NCI-H2196 (cell line): Measurements from ENCODE around the gene NTN3.
"Not testable (repeated sequence)": the region's sequence is repeated elsewhere in the genome, so short reads cannot be mapped to it uniquely, and the experiment has no call there.

Experiments used
- DNase-seq: peaks from one replicate; lab custom pipeline; 2025; ENCODE audit not compliant: unreplicated experiment; lab: John Stamatoyannopoulos, UW

NTN3 gene

GRCh38 chr16:2471016-2471652 lies at the start of gene NTN3:
Gene NTN3, plus strand, starts transcription at chr16:2471297. Its CDS starts 405 bp downstream, at chr16:2471702.
- DNase-seq: no peak

DNA sequence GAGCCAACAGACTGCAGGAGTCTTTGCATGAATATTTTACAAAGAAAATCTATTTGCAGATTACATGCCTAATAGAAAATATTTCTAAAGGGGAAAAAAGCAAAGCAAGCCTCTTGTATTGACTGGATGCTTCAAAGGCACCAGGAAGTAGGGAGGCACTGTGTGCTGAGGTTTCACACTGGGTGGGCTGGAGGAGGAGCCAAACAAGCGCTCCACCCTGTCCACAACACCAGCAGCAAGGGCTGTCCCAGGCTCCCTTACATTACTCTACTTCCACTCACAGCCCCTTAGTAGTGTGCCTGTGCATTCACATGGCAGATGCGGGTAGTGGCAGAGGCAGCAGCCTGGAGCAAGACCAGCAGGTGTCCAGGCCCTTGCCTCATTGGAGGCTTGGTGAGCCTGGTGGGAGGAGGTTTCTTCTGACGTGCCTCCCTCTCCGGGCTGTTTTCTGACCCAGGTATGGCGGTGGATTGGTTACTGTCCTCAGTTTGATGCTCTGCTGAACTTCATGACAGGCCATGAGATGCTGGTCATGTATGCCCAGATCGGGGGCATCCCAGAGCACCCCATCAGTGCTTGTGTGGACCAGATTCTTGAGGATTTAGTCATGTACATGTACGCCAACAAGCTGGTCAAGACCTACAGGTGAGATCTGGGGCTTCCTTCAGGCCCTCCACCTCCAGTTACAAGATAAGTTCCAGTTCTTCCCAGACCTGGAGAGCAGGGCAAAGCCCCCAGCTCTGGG lies 48.8 kb upstream of the NTN3 start:
- DNase-seq: no peak

DNA sequence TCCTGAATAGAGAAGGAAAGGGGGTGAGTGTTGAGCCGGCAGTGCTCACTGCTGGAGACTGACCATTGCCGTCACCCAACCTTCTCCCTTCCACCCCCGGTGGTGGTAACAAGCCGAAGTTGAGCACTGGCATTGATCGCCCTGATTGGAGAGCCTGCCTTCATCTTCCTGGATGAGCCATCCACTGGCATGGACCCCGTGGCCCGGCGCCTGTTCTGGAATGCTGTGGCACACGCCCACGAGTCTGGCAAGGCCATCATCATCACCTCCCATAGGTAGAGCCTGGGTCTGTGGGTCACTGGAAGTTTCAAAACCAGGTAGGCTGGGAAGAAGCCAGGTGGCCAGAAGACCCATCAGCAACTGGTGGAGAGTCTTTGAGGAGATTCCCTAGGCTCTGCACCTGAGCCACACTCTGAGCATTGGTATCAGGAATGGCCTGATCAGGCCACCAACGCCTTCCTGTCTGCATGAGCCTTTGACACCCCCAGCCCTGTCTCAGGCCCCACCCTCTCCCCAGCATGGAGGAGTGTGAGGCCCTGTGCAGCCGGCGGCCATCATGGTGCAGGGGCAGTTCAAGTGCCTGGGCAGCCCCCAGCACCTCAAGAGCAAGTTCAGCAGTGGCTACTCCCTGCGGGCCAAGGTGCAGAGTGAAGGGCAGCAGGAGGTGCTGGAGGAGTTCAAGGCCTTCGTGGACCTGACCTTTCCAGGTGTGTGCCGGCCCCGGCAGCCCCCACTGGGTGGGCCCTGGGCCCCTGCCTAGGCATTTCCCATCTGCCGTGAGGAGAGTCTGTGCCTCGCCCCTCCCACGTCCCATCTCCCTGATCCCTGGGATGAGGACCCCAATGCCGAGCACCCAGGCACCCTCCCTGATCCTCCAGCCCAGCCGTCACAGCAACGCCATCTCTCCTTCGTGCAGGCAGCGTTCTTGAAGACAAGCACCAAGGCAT lies 46.8 kb upstream of the NTN3 start:
- DNase-seq: no peak

GRCh38 chr16:2425008-2425518 lies 46.0 kb upstream of the NTN3 start:
- no peak for DNase-seq

DNA sequence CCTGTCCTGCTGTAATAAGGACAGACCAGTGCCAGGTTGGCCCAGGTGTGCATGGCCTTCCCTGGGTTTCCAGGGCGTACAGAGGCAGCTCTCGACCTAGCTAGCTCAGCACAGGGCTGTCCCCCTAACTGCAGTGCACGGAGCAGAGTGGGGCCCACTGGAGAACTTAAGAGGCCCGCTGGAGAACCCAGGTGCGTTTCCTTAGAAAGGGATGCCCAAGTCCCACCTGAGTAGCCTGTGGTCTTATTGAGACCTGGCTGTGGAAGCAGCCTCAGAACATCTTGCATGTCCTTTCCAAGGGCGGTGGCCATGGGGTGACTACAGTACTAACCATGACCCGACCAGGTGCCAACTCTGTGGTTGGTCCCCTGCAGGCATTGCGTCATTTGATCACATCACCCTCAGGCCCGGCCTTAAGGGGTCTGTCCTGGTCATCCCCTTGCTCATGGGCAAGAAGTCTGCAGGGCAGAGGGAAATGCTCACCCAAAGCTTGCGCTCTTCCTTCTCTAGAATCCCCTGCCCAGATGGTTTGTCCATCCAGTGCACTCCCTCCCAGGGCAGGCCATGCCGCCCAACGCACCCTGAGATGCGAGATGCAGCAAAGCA lies 45.2 kb upstream of the NTN3 start:
- no peak for DNase-seq

- DNase-seq: no peak
Measured at GRCh38 chr16:2426941-2427361, 44.1 kb upstream of the NTN3 start.

DNA sequence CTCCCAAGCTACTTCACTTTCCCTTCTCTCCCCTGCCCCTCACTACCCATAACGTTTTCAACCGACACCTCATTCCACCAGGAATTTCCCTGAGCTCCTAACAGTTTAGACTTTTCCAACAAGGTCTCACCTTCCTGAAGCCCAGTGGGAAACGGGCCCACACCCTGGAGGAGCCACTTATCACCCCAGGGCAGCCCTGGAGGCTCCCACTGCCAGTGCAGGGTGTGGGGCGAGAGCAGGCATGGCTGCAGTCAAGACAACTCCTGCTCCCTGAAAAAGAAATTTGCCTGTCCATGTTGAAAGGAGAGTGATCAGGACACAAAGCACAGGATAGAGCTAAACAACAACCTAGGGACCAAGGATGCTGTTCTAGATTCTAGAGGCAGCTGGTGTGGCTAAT lies 43.6 kb upstream of the NTN3 start:
- DNase-seq: no peak

DNA sequence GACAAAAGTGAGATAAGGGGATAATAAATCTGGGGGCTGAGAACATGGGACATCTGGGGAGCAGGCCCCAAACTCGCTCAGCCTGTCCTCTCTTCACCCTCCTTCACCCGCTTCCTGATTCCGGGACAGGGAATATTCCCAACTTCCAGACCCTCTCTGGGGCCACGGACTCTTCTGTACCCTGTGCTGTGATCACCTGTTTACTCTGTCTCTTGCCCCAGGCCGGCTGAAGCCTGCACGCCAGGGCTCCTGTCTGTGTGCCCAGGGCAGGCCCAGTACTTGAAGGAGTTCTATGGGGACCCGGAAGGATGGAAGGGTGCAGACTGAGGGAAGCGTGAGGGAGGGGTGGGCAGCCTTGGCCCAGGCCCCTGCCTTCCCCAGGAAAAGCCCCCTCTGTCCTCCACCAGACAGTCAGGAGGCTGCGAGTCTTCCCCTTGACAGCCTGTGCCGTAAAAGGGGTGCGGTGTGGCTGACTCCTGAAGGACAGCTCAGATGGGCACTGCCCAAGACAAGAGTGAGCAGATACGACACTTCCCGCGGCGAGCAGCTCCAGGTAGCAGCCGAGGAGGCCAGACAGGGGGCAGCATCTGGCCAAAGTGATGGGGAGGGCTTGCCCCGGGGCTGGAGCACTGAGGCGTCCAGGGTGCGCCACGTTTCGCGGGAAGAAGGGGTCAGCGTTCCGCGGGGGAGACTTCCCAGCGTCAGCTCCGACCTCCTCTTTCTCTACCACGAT lies 42.9 kb upstream of the NTN3 start:
- peak; percentile 35 for DNase-seq

GRCh38 chr16:2428784-2429033 lies 42.4 kb upstream of the NTN3 start:
- no peak for DNase-seq

GRCh38 chr16:2429034-2429770 lies 41.9 kb upstream of the NTN3 start, which contains the start of gene CCNF:
Gene CCNF, plus strand, starts transcription at chr16:2429447. Its CDS starts 35 bp downstream, at chr16:2429482.
- peak; percentile 97 for DNase-seq

DNA sequence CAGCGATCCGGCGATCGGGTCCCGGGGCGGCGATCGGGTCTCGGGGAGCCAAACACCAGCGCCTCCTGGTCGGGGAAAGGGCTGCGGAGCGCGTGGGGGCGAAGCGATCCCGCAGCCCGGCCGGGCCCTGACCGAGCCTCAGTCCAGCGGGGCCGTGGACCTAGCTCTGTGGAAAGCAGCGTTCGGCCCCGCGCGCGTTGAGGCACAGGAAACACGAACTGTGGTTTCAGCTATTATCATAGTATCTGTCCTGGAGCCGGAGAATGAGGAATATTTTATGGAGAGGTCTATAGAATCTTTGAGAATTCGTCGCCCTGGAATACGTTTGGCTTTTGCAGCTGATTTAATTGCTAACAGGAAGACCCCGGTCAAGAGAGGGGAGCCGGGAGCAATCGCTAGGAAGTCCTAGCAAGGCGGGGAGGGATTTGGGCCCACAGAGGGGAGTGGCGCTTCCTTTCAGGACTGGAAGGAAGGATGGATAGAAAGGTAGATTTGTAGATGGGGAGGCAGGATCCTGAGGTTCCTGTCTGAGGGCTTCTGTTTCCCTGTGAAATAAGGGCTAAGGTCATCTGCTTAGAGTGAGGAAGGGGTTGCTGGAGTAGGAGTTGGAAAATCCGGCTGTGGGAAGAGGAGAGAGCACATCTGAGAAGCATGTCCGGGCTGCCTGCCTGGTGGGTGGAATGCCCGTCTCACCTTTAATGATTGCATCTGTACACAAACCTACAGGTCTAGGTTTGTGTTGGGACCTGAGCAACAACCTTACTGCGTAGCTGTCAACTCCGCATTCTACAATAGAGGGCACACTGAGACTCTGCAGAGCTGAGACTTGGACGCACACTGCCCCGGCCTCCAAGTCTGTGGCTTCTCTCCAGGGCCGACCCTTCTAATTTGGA lies 41.1 kb upstream of the NTN3 start:
- no peak for DNase-seq

DNA sequence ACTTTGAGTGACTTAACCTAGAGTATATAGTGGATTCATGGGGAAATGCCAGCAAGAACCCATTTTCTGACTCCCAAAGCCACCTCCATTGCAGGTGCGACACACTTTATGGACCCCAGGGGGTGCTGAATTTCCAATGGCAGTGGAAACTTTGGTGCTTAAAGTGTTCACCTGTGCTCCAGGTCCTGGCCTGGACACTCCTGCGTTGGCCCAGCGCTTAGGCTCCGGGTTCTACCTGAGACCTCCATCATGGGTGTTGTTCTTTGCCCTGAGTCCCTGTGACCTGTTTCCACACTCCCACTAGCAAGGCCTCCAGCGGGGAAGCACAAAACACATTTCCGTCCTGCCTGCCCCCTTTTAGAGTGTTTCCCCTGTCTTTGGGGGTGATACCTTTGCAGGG lies 38.8 kb upstream of the NTN3 start:
- DNase-seq: no peak

DNA sequence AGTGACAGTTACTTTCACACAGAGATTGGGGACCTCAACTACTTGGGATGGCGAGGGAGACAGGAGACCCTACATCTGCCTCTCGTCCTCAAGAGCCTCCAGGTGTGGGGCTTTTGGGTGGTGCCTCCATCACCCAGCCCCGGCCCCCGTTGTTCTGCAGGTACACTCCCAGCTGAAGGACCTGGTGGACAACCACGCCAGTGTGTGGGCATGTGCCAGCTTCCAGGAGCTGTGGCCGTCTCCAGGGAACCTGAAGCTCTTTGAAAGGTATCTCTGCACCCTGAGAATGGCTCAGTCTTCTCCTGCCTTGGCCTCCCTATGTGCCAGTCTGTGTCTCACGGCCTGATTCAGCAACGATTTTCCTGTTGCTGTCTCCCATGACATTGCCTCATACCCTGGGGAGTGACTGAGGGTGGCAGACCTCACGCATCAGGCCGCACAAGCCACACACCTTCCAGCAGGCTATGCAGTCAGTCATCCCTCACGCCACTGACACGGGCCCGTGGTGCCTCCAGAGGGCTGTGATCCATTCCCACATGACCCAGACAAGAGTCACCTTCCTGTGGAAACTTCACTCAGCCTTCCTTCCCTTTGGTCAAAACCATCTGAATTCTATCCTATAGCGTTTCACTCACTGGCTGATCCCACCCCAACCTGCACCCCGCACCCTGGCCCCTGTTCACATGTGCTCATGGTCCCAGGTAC lies 38.1 kb upstream of the NTN3 start:
- DNase-seq: no peak

DNA sequence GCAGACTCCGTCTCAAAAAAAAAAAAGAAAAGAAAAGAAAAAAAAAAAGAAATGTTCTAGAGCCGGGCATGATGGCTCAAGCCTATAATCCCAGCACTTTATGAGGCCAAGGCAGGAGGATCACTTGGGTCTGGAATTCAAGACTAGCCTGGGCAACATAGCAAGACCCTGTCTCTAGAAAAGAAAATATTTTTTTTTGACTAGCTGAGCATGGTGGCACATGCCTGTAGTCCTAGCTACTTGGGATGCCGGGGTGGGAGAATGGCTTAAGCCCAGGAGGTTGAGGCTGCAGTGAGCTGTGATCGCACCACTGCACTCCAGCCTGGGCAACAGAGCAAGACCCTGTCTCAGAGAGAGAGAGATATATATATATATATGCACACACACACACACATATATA lies 35.9 kb upstream of the NTN3 start:
- DNase-seq: not testable (repeated sequence)

- DNase-seq: no peak
Measured at GRCh38 chr16:2436110-2436509, 35.0 kb upstream of the NTN3 start.

- no peak for DNase-seq
Measured at GRCh38 chr16:2437032-2437790, 33.9 kb upstream of the NTN3 start.

GRCh38 chr16:2438121-2438520 lies 33.0 kb upstream of the NTN3 start:
- no peak for DNase-seq
